HEK293 (cell line): Measurements from ENCODE around the gene SAT1.

Source experiments
- CTCF ChIA-PET: fragments of 350-600 bp; formaldehyde crosslinking; extraction: SDS; loops from one replicate; lab custom pipeline; 2021; ENCODE audit warnings: antibody characterized with exemption; lab: Yijun Ruan, JAX
- POLR2A ChIA-PET: fragments of 300-600 bp; formaldehyde crosslinking; extraction: SDS; loops from one replicate; lab custom pipeline; 2020; ENCODE audit warnings: antibody characterized with exemption, inconsistent platforms; lab: Yijun Ruan, JAX
- H3K27ac ChIP-seq: fragments of 200-500 bp; sonication (Bioruptor generic); 2 replicates; pipeline ENCODE4 v1.5.1; 2014; ENCODE audit warnings: low read depth, low read length, control low read depth, inconsistent platforms; ENCODE audit errors: extremely low read depth
- H3K36me3 ChIP-seq, 2 experiments: fragments of 200-500 bp in 1 of 2; sonication (Bioruptor generic) in 1 of 2; 1 replicate in 1 of 2; 2 replicates in 1 of 2; pipeline ENCODE4 v1.5.1; 2014 to 2017; ENCODE audit warnings: inconsistent platforms in 2 of 2, low read length in 2 of 2; ENCODE audit not compliant: control insufficient read depth in 2 of 2, insufficient read depth in 1 of 2
- H3K4me1 ChIP-seq: fragments of 200-500 bp; sonication (Bioruptor generic); 2 replicates; pipeline ENCODE4 v1.5.1; 2014; ENCODE audit warnings: mild to moderate bottlenecking, low read length, inconsistent platforms; ENCODE audit not compliant: control insufficient read depth, insufficient read depth
- H3K4me3 ChIP-seq: 2 replicates; pipeline ENCODE4 v1.5.1; 2011; ENCODE audit warnings: low read depth, mild to moderate bottlenecking, control low read depth, low read length, moderate library complexity
- H3K9me3 ChIP-seq: fragments of 200-500 bp; sonication (Bioruptor generic); 2 replicates; pipeline ENCODE4 v1.5.1; 2014; ENCODE audit warnings: low read depth, low read length, inconsistent platforms; ENCODE audit not compliant: control insufficient read depth, insufficient read depth
- ELK4 ChIP-seq: IDR thresholded peaks from 2 replicates; pipeline ENCODE4 v1.6.1; 2011; ENCODE audit warnings: mild to moderate bottlenecking, low read depth, low read length, borderline replicate concordance
- GLI4 ChIP-seq: fragments of 450-650 bp; formaldehyde crosslinking; IDR thresholded peaks from 2 replicates; pipeline ENCODE4 v1.5.1; 2016; ENCODE audit warnings: missing biosample characterization, missing genetic modification characterization
- KLF1 ChIP-seq: fragments of 450-650 bp; formaldehyde crosslinking; IDR thresholded peaks from 2 replicates; pipeline ENCODE4 v1.5.1; 2016; ENCODE audit warnings: missing biosample characterization, missing genetic modification characterization
- KLF10 ChIP-seq: fragments of 450-650 bp; IDR thresholded peaks from 2 replicates; pipeline ENCODE4 v1.5.1; 2018; ENCODE audit warnings: missing biosample characterization, mild to moderate bottlenecking, missing genetic modification characterization
- MEIS1 ChIP-seq: sonication (generic); formaldehyde crosslinking; IDR thresholded peaks from 2 replicates; pipeline ENCODE4 v1.8.1; 2022; ENCODE audit warnings: missing genetic modification reagents, mild to moderate bottlenecking, borderline replicate concordance
- OVOL3 ChIP-seq: fragments of 450-650 bp; formaldehyde crosslinking; IDR thresholded peaks from 2 replicates; pipeline ENCODE4 v1.5.1; 2016; ENCODE audit warnings: missing biosample characterization, missing genetic modification characterization
- PRDM4 ChIP-seq: fragments of 450-650 bp; formaldehyde crosslinking; IDR thresholded peaks from 2 replicates; pipeline ENCODE4 v1.5.1; 2017; ENCODE audit warnings: missing biosample characterization, missing genetic modification characterization
- ZNF140 ChIP-seq: fragments of 450-650 bp; formaldehyde crosslinking; IDR thresholded peaks from 2 replicates; pipeline ENCODE4 v1.5.1; 2016; ENCODE audit warnings: missing biosample characterization, missing genetic modification characterization
- ZNF274 ChIP-seq, 2 experiments: fragments of 200-500 bp in 1 of 2; fragments of 450-650 bp in 1 of 2; sonication (Bioruptor generic) in 1 of 2; formaldehyde crosslinking in 1 of 2; IDR thresholded peaks; 2 replicates each; pipeline versions ENCODE4 v1.5.1 to v1.6.1; 2014 to 2016; ENCODE audit warnings: borderline replicate concordance in 1 of 2, inconsistent platforms in 1 of 2, low read length in 1 of 2, missing biosample characterization in 1 of 2, missing genetic modification characterization in 1 of 2
- ZNF350 ChIP-seq: fragments of 450-650 bp; formaldehyde crosslinking; IDR thresholded peaks from 2 replicates; pipeline ENCODE4 v1.5.0; 2017; ENCODE audit warnings: missing biosample characterization, mild to moderate bottlenecking, missing genetic modification characterization
- ZNF37A ChIP-seq: fragments of 450-650 bp; IDR thresholded peaks from 2 replicates; pipeline ENCODE4 v1.5.1; 2018; ENCODE audit warnings: missing biosample characterization, missing genetic modification characterization
- ZNF394 ChIP-seq: fragments of 450-650 bp; formaldehyde crosslinking; IDR thresholded peaks from 2 replicates; pipeline ENCODE4 v1.5.1; 2016; ENCODE audit warnings: missing biosample characterization, missing genetic modification characterization, mild to moderate bottlenecking, moderate library complexity, borderline replicate concordance
- ZNF423 ChIP-seq: fragments of 450-650 bp; formaldehyde crosslinking; IDR thresholded peaks from 2 replicates; pipeline ENCODE4 v1.5.1; 2016; ENCODE audit warnings: missing biosample characterization, missing genetic modification characterization
- ZNF518A ChIP-seq: fragments of 450-650 bp; formaldehyde crosslinking; conservative IDR thresholded peaks from 2 replicates; pipeline ENCODE4 v1.5.1; 2016; ENCODE audit warnings: low read depth, missing biosample characterization, missing genetic modification characterization
- ZNF558 ChIP-seq: fragments of 450-650 bp; formaldehyde crosslinking; IDR thresholded peaks from 2 replicates; pipeline ENCODE4 v1.5.1; 2016; ENCODE audit warnings: missing biosample characterization, missing genetic modification characterization
- ZNF621 ChIP-seq: fragments of 450-650 bp; formaldehyde crosslinking; IDR thresholded peaks from 2 replicates; pipeline ENCODE4 v1.5.1; 2017; ENCODE audit warnings: missing biosample characterization, missing genetic modification characterization
- ZNF654 ChIP-seq: fragments of 450-650 bp; formaldehyde crosslinking; IDR thresholded peaks from 2 replicates; pipeline ENCODE4 v1.5.1; 2016; ENCODE audit warnings: low read depth, missing biosample characterization, missing genetic modification characterization
- ZNF670 ChIP-seq: fragments of 450-650 bp; formaldehyde crosslinking; IDR thresholded peaks from 2 replicates; pipeline ENCODE4 v1.5.1; 2016; ENCODE audit warnings: missing biosample characterization, missing genetic modification characterization, low read depth
- ZNF701 ChIP-seq: fragments of 450-650 bp; formaldehyde crosslinking; IDR thresholded peaks from 2 replicates; pipeline ENCODE4 v1.5.1; 2016; ENCODE audit warnings: missing biosample characterization, missing genetic modification characterization
- ZSCAN5A ChIP-seq: fragments of 450-650 bp; formaldehyde crosslinking; IDR thresholded peaks from 2 replicates; pipeline ENCODE4 v1.5.1; 2016; ENCODE audit warnings: missing biosample characterization, missing genetic modification characterization

Gene SAT1

GRCh38 chrX:23779025-23779424 is 3.9 kb upstream of the SAT1 start (continued):
- 0 out of 2 replicates have a peak, but pooled peaks have one; percentile 22 for TF ChIP-seq ZNF518A
- TF ChIP-seq KLF10 (tag by site-specific recombination): no peak
- TF ChIP-seq ZNF558 (tag by site-specific recombination): no peak
- TF ChIP-seq OVOL3 (tag by site-specific recombination): no peak
- no peak for TF ChIP-seq ELK4

- H3K27ac ChIP-seq: no peak overlapping the region
- no peaks in the 10 kb centered on the region for H3K9me3 ChIP-seq
- POLR2A ChIA-PET: interaction anchor here (0.5 to 3.7 kb wide), 33 partner anchors 10 to 1808 kb away, joined by 3 to 79 read pairs (median 6); partner anchors contain the start of genes ACOT9, APOO, CXorf58 and EIF2S3
- peak overlapping the region; percentile 16 for H3K4me3 ChIP-seq
- TF ChIP-seq ZSCAN5A (no peak), ZNF701 (no peak), KLF1 (tag by site-specific recombination) (no peak), ZNF423 (no peak), ZNF621 (tag by site-specific recombination) (no peak), ZNF350 (tag by site-specific recombination) (no peak), ZNF274 (IDR thresholded peaks at IDR 0.05; ENCODE audit: low read length) (no peak), ZNF274 (tag by site-specific recombination; IDR thresholded peaks at IDR 0.05; ENCODE audit: borderline replicate concordance) (no peak), ZNF654 (tag by site-specific recombination) (no peak), ZNF394 (no peak), GLI4 (tag by site-specific recombination) (no peak), ZNF140 (no peak), ZNF670 (no peak), PRDM4 (tag by site-specific recombination) (no peak), ZNF37A (tag by site-specific recombination) (no peak), MEIS1 (no peak)
- TF ChIP-seq, all 188 proteins: peak for 0
- Histone ChIP-seq H3K36me3 (peaks cover 0 to 25% of the 10 kb centered on the region in 2 experiments; a peak in 1 of 3 replicates), H3K4me1 (no peaks in the 10 kb centered on the region)
- CTCF ChIA-PET: interaction anchor here (0.8 to 4.8 kb wide), 16 partner anchors 9 to 460 kb away, joined by 3 to 65 read pairs (median 4); no protein-coding TSS in a partner anchor
Measured at GRCh38 chrX:23782455-23782854, 518 bp upstream of the SAT1 start.
